HG03520 (cell line): ENCODE results near the gene HOXD8.
A peak's percentile ranks its signal among the peaks of the same experiment; 100 is the strongest.

Experiments used
- ATAC-seq: cut with Tn5 transposase; IDR thresholded peaks from one replicate; pipeline ENCODE4 v1.9.1; 2021; ENCODE audit warnings: mild to moderate bottlenecking, moderate library complexity; ENCODE audit not compliant: unreplicated experiment

Gene HOXD8

GRCh38 chr2:176090862-176091261 is 38.6 kb upstream of the HOXD8 start:
- ATAC-seq = no peak

DNA sequence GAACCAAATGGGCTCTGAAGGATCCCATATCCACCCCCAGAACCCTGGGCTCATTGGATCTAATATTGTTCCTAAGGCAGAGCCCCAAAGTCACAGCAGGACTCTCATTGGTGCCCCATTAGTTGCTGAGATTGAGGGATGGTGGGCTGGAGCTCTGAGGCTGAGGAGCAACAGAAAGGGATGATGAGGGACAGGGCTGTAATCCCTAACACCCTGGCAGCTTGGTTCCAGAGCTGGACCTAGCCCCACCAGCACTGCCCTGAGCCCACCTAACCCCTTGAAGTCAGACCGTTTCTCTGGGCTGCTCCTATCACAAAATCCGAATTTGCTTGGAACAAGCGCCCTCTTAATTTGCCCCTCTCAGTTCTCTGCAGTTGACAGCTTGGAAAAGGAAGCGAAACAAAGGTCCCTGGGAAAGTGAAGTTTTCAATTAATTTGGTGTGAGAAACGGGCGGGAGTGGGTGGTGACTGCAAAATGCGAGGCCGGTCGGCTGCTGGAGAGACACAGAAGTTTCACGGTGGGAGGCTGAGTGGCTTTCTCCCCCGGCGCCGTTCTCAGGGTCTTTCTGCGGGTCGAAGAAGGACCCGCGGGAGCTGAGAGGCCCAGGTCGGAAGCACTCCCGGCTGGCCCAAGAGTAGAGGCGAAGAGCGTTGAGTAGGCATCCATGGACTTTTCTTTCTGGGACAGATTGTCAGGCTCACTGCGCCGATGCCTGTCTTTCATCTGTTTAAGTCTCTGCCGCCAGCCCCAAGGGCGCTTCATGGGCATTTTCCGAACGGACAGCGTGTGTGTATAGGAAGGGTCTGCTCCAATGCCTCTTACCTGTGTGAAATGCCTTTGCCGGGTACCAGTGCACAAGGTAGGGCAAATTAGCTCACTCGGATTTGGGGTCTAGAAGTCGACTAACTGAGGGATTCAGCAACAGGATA is 37.9 kb upstream of the HOXD8 start:
- no peak for ATAC-seq

DNA sequence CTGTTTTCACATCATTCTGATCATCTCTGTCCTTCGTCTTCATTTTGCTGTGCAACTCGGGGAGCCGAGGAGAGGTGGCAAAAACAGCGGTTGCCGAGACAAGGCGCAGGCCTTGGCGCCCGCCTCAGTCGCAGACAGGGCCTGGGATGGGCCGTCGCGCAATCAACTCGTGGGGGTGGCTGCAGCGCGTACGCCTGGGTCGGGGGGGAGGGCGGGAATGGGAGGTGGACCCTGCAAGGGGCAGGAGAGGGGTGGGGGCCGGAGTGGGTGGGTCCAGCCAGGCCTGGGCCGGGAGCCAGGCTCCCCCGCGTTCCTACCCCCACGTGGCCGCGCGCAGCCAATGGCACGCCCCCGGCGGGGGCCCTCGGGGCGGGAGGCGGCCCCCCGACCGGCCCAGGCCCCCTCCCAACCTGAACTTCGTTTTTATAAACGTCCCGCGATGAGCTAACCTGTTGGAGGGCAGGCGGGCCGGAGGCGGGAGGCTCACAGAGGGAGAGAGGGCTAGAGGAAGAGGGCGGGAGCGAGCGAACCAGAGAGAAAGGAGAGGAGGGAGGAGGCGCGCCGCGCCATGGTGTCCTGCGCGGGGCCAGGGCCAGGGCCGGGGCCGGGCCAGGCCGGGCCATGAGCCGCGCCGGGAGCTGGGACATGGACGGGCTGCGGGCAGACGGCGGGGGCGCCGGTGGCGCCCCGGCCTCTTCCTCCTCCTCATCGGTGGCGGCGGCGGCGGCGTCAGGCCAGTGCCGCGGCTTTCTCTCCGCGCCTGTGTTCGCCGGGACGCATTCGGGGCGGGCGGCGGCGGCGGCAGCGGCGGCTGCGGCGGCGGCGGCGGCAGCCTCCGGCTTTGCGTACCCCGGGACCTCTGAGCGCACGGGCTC is 37.0 kb upstream of the HOXD8 start, which contains the start of gene HOXD13:
Gene HOXD13, plus strand, starts transcription at position 452 of the 875 bp plus-strand sequence. Its CDS starts 170 bp downstream, at position 622.
- ATAC-seq = no peak

DNA sequence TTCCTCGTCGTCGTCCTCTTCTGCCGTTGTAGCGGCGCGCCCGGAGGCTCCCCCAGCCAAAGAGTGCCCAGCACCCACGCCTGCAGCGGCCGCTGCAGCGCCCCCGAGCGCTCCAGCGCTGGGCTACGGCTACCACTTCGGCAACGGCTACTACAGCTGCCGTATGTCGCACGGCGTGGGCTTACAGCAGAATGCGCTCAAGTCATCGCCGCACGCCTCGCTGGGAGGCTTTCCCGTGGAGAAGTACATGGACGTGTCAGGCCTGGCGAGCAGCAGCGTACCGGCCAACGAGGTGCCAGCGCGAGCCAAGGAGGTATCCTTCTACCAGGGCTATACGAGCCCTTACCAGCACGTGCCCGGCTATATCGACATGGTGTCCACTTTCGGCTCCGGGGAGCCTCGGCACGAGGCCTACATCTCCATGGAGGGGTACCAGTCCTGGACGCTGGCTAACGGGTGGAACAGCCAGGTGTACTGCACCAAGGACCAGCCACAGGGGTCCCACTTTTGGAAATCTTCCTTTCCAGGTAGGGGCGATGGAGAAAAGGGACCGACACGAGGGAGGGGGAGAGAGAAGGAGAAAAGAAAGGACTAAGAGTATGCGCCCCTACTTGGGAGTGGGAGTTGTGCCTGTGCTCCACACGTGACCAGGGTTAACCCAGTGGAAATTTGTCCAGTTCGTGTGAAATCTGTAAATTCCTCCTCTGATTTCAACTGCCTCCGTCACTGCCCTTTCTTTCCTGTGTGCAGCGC is 36.2 kb upstream of the HOXD8 start:
- ATAC-seq = no peak

GRCh38 chr2:176093898-176094249 is 35.6 kb upstream of the HOXD8 start:
- ATAC-seq = no peak

DNA sequence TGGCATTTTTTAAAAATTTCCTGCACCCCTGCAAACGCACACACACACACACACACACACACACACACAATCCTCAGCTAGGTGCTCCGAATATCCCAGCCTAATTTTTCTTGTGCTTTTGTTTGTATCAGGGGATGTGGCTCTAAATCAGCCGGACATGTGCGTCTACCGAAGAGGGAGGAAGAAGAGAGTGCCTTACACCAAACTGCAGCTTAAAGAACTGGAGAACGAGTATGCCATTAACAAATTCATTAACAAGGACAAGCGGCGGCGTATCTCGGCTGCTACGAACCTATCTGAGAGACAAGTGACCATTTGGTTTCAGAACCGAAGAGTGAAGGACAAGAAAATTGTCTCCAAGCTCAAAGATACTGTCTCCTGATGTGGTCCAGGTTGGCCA is 35.2 kb upstream of the HOXD8 start:
- no peak for ATAC-seq

DNA sequence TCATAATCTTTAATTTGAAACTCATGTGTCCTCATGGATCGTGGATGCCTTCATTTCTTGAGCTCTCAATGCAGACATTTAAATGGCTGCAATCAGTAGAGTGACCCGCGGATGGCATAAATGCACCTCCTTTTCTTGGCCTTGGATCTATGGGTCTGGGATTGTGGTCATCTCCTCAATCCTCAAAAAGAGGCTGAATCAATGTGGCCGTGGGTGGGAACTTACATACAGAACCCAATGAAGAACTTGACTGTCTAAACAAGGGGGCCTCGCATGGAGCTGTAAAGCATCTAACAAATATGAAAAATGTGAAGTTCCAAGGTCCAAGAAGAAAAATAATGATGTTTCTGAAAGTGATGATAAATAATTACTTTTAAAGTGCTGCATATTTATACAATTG is 34.1 kb upstream of the HOXD8 start:
- ATAC-seq = no peak

DNA sequence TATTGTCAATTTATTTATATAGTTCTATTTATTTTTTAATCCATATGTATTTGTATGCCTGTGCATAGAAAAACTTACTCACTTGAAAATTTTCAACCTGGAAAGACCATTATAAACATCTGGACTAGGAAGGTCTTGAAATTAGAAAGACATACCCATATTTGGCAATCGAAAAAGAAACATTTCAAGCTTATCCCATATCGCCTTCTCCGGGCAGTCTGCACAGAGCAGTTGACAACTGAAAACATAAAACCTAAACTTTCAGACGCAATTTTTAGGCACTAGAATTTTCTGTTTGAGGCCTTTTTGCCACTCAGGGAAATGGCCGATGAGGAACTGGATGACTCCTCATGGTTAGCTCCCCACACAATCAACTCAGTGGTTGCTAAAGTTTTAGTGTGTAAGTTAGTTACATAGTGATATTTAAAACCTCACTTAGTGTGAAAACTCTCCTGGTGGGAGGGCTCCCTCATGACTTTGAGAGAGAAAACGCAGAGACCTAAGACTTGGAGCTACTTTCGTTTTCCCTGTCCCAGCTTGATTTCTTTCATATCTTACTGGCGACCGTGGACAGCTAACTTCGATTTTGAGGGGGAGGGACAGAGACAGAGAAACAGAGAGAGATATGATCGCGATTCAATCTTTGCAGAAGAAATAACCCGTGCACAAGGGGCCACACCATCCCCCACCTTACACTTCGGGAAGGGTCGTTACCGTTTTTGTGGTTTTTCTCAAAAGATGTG is 33.1 kb upstream of the HOXD8 start:
- no peak for ATAC-seq

- ATAC-seq = peak; percentile 88
These were observed 32.3 kb upstream of the HOXD8 start for GRCh38 chr2:176096986-176097819.

DNA sequence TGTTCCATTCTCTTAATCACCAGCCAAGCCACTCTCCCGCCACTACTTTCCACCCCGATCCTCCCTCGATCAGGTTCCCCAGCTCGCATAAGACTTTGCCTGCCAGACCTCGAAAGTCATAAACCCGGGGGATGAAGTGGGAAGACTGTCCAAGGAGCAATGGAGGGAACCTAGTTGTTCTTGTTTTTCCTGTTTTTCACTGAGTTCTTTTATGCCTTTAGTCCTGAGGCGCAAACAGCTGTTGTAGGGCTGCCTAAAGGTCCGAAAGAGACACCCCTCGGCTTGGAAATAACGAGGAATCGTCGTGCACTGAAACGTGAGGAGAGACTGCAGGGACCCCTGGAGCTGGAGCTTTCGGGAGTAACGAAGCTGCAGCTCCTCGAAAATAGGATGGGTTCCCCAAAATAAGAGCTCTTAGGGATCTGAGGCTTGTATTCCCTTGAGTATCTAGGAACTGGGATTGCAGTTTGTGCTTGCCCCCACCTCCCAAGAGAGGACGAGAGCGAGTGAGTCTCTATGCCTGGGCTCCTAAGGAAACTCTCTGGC is 31.6 kb upstream of the HOXD8 start:
- ATAC-seq = no peak

DNA sequence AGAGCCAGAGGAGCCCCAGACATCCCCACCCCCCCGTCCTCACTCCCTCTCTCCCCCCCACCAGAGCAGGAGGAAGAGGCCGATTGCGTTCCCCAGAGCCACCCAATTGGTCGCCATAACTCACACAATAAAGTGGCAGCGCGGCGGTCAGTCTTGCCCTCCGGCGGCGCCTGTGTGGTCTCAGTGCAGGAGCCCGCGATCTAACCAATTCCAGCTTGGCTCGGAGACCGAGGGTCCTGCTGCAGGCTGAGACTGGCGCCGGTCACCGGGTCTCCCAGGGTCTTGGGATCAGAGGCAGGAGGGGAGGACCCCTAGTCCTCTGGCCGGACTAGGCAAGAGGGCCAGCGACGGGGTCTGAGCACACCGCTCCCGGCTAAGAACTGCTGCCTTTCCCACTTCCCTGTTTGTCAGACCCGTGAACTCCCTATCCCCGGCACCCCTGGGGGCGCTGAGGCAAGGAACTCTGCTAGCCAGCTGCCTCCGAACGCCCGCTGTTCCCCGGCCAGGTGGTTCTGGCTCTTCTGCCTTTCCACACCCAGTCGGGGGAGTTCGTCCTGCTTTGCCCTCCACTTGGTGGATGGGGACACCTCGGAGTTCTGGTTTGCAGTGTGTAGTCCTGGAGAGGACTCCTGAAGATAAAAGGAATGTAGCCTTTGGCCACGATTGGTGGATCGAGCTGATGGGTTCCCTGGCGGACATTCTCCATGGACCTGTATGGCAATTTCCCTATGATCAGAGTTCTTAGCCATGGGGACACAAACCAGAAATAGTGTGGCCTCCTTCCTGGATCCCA is 30.9 kb upstream of the HOXD8 start:
- ATAC-seq = no peak

- ATAC-seq = no peak
These were observed 30.3 kb upstream of the HOXD8 start for GRCh38 chr2:176099159-176099727.

- no peak for ATAC-seq
These were observed 29.6 kb upstream of the HOXD8 start, which contains the start of gene HOXD12 for GRCh38 chr2:176099728-176100546. Gene HOXD12, plus strand, starts transcription at chr2:176099795. Its CDS starts 7 bp downstream, at chr2:176099802.

DNA sequence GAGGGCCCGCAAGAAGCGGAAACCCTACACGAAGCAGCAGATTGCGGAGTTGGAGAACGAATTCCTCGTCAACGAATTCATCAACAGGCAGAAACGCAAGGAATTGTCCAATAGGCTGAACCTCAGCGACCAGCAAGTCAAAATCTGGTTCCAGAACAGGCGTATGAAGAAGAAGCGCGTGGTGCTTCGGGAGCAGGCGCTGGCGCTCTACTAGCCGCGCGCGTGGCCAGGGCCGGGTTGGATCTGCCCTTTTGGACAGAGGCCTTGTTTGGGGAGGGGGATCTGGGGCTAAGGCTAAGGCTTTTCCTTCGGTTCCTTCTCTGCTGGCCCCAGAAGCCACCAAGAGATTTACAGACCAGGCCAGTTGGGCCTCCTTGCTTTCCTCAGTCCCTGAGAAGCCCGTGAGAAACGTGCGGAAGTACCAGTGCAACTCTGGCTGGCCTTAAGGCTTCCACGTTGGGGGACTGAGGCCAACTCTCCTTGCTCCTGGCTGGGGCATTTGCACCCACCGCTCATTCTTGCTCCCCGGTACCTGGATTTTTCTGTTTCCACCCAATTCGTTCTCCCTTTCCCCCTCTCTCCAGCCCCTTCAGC is 28.9 kb upstream of the HOXD8 start:
- no peak for ATAC-seq

DNA sequence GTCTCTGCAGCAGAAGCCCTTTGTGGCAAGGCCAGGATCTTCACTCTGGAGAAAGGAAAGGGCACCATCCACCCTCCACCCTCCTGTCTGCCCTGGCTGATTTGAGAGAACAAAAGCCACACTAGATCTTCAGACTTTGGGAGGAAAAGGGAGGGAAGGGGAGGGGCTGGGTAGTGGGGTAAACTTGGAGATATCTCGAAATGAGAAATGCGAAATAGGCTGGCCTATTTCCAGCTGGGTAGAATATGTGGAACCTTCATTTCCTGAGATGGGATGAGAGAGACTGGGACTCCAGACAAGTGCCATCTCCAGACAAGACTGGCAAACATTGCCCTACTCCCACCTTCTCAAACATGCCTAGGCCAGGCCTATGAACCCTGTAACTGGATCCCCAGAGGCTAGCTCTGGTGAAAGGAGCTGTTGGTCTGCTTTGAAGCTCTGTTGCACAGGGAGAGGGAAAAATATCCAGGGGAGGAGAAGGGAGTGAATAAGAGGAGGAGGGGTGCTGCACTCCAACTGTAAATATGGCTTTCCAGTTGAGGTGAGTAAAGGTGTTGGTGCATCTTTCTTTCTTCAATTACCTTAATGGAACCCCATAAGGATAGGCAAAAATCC is 28.2 kb upstream of the HOXD8 start:
- no peak for ATAC-seq

DNA sequence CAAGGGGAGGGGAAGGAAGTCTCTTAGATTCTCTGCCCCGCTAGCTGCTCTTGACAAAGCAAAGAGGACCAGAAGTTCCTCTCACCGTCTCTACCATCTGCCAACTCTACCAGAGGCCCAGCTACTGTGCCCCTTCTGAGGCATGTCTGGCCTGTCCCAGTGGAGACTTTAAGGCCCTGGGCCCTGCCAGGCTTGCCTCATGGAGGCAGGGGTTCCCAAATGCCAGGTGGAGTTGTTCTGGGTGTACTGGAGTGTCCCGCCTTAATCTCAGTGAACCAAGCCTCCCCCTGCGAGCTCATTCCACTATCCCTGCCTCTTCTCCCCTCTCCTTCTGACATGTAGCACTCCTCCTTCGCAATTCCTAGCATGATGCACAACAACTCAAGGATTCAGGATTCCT is 27.7 kb upstream of the HOXD8 start:
- ATAC-seq = no peak
